ENCODE measurements around the gene MYO5A.

The MYO5A gene

DNA sequence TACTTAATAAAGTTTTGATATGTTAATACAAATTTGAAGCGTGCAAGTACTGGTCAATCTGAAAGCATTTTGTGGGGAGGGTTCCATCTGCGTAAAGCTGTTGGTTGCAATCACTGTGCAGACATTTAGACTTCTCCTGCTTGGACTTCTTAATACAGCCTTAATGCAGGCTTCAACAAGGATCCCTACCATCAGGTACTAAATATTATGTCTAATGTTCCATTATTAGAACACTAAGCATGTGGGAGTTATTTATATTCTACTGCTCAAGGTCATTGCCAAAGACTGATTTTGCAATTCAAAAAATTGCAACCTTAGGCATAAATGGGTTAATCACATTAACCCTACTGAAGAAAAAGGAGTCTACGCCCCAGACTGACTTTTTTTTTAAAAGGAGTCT lies 159.2 kb downstream of the MYO5A start:
- TF ChIP-seq, protein P1, sequence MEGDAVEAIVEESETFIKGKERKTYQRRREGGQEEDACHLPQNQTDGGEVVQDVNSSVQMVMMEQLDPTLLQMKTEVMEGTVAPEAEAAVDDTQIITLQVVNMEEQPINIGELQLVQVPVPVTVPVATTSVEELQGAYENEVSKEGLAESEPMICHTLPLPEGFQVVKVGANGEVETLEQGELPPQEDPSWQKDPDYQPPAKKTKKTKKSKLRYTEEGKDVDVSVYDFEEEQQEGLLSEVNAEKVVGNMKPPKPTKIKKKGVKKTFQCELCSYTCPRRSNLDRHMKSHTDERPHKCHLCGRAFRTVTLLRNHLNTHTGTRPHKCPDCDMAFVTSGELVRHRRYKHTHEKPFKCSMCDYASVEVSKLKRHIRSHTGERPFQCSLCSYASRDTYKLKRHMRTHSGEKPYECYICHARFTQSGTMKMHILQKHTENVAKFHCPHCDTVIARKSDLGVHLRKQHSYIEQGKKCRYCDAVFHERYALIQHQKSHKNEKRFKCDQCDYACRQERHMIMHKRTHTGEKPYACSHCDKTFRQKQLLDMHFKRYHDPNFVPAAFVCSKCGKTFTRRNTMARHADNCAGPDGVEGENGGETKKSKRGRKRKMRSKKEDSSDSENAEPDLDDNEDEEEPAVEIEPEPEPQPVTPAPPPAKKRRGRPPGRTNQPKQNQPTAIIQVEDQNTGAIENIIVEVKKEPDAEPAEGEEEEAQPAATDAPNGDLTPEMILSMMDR (conservative IDR thresholded peaks at IDR 0.05; ENCODE audit: low read depth, low read length), result no peak
- peaks cover 5% of the 10 kb centered on the region for H3K36me3 ChIP-seq (ENCODE audit: insufficient read depth)
- no peak overlapping the region for H3K4me2 ChIP-seq

DNA sequence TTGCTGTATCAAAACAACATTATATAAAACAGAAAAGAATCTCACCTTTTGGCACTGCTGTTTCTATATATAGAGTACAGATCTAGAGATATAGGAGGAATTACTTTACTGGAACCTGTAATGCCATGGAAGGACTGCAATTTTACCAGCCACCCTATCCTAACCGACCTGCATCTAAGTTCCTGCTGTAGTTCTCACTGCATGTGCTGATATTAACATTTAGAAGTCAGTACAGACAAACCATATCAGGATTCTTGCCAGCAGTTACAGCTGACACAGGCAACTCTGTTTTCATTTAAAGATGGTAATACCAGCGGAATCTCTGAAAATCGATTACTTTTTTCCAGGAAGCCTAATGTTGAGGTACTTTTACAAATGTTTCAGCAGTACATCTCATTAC lies 159.7 kb downstream of the MYO5A start:
- Histone ChIP-seq H3K27me3 (ENCODE audit: insufficient read depth, low read depth) (no peaks in the 10 kb centered on the region), H2AFZ (ENCODE audit: low read depth) (no peak overlapping the region), H3K9ac (no peak overlapping the region), H4K20me1 (ENCODE audit: insufficient read depth) (no peaks in the 10 kb centered on the region), H3K4me1 (ENCODE audit: low read depth, poor library complexity, severe bottlenecking) (peaks cover 11% of the 10 kb centered on the region), H3K4me3 (IDR thresholded peaks at IDR 0.05; ENCODE audit: insufficient read depth, low read depth, low read length) (no peak overlapping the region), H3K36me3 (ENCODE audit: insufficient read depth) (peaks cover 5% of the 10 kb centered on the region), H3K4me2 (no peak overlapping the region), H3K79me2 (ENCODE audit: insufficient read depth, low read depth) (no peaks in the 10 kb centered on the region), H3K27ac (no peak overlapping the region)
- TF ChIP-seq, protein P1 (conservative IDR thresholded peaks at IDR 0.05; ENCODE audit: low read depth, low read length), result no peak

More for the DNA sequence above, 159.2 kb downstream of the MYO5A start:
- Histone ChIP-seq H3K4me1 (ENCODE audit: low read depth, poor library complexity, severe bottlenecking) (peaks cover 11% of the 10 kb centered on the region), H3K79me2 (ENCODE audit: insufficient read depth, low read depth) (no peaks in the 10 kb centered on the region), H3K4me3 (IDR thresholded peaks at IDR 0.05; ENCODE audit: insufficient read depth, low read depth, low read length) (no peak overlapping the region), H3K27me3 (ENCODE audit: insufficient read depth, low read depth) (no peaks in the 10 kb centered on the region), H4K20me1 (ENCODE audit: insufficient read depth) (no peaks in the 10 kb centered on the region), H3K9ac (no peak overlapping the region), H3K27ac (no peak overlapping the region), H2AFZ (ENCODE audit: low read depth) (no peak overlapping the region)

DNA sequence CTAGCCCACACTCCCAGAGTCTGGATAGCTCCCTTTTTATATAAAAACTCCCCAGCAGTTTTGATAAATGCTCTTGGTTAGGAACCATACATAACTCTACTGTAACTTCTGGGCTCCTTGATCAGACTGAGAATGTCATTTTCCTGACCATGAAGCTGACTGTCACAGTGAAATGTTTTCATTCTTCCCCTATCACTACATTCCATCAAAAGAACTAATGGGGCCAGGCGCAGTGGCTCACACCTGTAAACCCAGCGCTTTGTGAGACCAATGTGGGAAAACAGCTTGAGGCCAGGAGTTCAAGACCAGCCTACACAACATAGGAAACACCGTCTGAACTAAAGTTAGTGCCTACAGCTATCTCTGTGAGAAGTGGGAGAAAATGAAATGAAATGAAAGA lies 160.3 kb downstream of the MYO5A start:
- H3K9ac ChIP-seq, result no peak overlapping the region
- H3K4me1 ChIP-seq (ENCODE audit: low read depth, poor library complexity, severe bottlenecking), result peaks cover 6% of the 10 kb centered on the region
- H3K36me3 ChIP-seq (ENCODE audit: insufficient read depth), result peaks cover 9% of the 10 kb centered on the region
- TF ChIP-seq, protein P1 (conservative IDR thresholded peaks at IDR 0.05; ENCODE audit: low read depth, low read length), result no peak
- H3K79me2 ChIP-seq (ENCODE audit: insufficient read depth, low read depth), result no peaks in the 10 kb centered on the region
- no peaks in the 10 kb centered on the region for H4K20me1 ChIP-seq (ENCODE audit: insufficient read depth)
- H2AFZ ChIP-seq (ENCODE audit: low read depth), result no peak overlapping the region
- no peak overlapping the region for H3K27ac ChIP-seq
- H3K27me3 ChIP-seq (ENCODE audit: insufficient read depth, low read depth), result no peaks in the 10 kb centered on the region
- no peak overlapping the region for H3K4me3 ChIP-seq (IDR thresholded peaks at IDR 0.05; ENCODE audit: insufficient read depth, low read depth, low read length)
- H3K4me2 ChIP-seq, result no peak overlapping the region

DNA sequence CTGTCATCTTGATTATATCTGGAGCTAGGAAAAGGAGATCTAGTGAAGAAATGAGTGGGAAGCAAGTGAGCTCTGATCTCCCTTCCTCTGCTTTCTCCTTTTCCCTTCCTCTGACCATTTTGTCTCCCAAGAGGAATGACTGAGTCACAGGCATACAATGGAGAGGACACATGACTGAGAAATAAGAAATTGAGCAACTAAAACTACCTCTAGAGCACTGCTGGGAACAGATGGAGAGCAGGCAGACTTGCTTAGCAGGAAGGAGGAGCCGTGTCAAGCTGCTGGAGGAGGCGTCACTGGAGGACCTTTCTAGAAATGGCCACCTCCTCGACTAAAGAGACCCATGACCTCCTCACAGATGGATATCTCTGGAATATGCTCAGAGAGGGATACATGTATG lies 166.2 kb downstream of the MYO5A start:
- H3K27me3 ChIP-seq (ENCODE audit: insufficient read depth, low read depth), result no peaks in the 10 kb centered on the region
- no peak overlapping the region for H3K4me3 ChIP-seq (IDR thresholded peaks at IDR 0.05; ENCODE audit: insufficient read depth, low read depth, low read length)
- H3K79me2 ChIP-seq (ENCODE audit: insufficient read depth, low read depth), result no peaks in the 10 kb centered on the region
- no peaks in the 10 kb centered on the region for H4K20me1 ChIP-seq (ENCODE audit: insufficient read depth)
- TF ChIP-seq, protein P1 (conservative IDR thresholded peaks at IDR 0.05; ENCODE audit: low read depth, low read length), result no peak
- no peak overlapping the region for H2AFZ ChIP-seq (ENCODE audit: low read depth)
- H3K4me2 ChIP-seq, result no peak overlapping the region
- no peak overlapping the region for H3K27ac ChIP-seq
- H3K36me3 ChIP-seq (ENCODE audit: insufficient read depth), result peaks cover 13% of the 10 kb centered on the region
- H3K4me1 ChIP-seq (ENCODE audit: low read depth, poor library complexity, severe bottlenecking), result peaks cover 20% of the 10 kb centered on the region
- no peak overlapping the region for H3K9ac ChIP-seq

All from KMS-11 (cell line).